GM19193 (cell line): ENCODE results near the gene ZNF804A.

ENCODE experiments used
- POLR2A ChIP-seq: IDR thresholded peaks from 4 replicates; pipeline ENCODE4 v1.6.1; 2011; ENCODE audit not compliant: insufficient read depth, insufficient read length; ENCODE audit errors: extremely low read depth

Gene ZNF804A

DNA sequence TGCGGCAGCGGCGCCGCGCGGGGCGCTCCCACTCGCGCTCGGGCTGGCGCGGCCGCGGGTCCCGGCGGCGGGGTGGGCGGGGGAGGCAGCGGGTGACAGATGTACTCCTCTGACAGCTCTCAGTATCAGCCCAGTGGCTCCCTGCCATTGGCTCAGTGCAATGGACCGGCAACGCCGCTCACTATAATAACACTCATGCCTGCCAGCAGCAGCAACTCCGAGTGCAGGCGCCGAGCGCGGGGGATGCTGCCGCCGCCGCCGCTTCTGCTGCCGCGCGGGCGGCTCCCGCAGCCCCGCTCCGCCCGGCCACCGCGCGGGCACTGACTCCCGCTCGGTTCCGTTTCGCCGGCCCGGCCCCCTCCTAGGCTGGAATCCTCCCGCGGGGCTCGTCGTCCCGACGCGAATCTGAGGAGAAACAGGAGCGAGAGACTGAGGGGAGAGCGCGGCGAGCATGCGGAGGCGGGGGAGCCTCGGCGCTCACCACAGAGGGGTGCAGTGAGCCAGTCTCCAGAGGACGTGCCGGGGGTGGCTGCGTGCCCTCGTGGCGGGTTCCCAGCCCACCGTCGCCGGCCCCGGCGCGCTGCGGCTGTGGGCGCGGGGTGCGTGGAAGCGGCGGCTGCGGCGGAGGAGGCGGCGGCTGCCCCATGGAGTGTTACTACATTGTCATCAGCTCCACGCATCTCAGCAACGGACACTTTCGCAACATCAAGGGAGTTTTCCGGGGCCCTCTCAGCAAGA is at the start of gene ZNF804A:
ZNF804A (plus strand) TSS at position 214 of the 738 bp plus-strand sequence; CDS start at position 645, 431 bp downstream.
- peak; percentile 97 for TF ChIP-seq POLR2A

DNA sequence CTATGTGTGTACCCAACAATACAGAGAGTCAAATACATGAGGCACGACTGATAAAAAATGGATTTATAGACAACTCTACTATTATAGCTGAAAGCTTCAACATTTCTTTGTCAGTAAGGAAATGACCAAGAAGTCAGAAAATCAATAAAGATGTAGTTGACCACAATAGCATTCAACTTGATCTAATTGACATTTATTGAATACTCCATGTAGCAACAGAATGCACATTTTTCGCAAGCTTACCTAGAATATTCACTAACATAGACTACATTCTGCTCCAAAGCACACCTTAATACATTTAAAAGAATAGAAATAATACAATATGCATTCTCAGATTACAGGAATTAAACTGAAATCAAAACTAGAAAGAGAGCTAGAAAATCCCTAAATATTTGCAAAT is 49.2 kb upstream of the ZNF804A start:
- no peak for TF ChIP-seq POLR2A

DNA sequence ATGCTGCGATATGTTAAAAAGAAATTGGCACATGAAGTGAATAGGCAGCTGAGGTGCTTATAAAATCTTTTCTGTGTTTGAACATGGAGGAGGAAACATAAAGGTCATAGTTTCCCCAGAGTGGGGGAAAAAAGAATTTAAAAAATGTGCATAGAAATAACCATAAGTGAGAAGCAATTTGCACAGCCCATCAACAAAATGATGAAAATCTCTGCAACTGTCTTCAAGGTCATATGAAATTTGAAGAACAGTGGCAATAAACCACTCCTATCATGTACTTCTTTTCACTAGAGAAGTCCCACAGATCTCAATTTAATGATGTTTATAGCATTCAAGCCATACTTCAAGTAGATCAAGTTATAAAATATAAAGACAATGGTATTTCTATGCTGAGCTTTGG is 46.7 kb upstream of the ZNF804A start:
- no peak for TF ChIP-seq POLR2A

DNA sequence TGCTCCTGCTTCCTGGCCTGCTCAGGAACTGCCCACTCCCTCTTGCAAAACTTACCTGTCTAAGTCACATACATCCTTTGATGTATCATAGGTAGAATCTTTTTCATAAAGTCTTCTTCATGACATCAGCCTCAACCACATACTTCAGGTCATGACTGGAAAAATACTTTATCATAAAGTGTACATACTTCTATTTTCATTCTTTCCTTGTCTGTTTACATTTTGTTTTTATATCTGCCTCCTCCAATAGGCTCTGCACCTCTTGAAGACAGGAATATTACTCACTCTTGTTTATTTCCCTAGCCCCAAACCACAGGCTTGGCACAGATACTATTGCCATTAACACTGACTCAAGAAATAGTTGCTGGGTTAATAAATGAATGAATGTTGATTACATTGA is 43.6 kb upstream of the ZNF804A start:
- no peak for TF ChIP-seq POLR2A

DNA sequence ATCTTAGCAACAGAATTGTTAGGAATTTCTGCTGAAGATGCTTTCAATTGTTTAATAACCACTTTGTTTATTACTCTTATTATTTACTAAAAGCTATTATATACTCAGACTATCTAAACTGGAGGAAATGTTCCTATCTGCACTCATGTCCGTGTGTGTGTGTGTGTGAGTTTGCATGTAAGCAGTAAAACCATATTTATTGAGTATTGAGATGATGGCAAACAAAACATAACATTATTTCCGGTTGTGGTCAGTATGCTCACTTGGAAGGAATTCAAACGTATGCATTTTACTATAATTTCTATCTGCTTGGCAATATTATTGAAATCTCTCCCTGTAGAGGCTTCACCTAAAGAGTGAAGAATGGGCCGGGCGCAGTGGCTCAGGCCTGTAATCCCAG is 43.0 kb upstream of the ZNF804A start:
- TF ChIP-seq POLR2A: no peak

DNA sequence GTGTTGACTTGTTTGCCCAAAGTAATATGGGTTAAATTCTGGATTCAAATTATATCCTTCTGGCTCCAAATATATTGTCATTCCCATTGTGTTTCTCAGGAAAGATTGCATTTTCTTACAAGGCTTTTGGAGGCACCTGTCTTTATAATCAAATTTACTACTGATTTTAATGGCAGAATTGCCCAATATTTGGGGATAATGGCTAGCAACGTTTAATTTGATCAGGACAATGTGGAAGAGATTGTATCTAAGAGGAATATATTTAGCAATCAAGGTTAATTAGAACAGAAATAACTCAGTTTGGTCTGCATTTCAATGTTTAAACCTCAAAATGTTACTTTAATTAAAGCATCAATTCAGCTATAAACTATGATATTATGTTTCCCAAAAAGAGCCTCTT is 41.7 kb upstream of the ZNF804A start:
- TF ChIP-seq POLR2A: no peak

DNA sequence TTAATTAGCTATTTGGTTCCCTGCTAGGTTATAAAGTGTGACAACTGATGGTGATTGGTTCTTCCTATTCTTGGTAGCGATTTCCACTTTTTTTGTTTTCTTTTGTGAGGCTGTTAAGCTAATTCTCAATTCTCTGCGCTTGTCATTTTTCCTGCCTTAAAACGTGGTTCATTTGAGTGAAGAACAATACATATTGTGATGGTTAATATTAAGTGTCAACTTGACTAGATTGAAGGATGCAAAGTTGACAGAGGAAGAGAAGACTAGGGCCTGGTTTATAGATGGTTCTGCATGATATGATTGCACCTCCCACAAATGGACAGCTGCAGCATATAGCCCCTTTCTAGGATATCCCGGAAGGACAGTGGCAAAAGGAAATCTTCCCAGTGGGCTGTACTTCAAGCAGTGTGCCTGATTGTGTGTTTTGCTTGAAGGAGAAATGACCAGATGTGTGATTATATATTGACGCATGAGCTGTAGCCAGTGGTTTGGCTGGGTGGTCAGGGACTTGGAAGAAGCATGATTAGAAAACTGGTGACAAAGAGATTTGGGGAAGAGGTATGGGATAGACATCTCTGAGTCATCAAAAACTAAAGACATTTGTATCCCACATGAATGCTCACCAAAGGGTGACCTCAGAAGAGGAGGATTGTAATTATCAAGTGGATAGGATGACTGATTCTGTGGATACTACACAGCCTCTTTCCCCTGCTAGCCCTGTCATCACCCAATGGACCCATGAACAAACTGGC is 39.4 kb upstream of the ZNF804A start:
- TF ChIP-seq POLR2A: no peak

DNA sequence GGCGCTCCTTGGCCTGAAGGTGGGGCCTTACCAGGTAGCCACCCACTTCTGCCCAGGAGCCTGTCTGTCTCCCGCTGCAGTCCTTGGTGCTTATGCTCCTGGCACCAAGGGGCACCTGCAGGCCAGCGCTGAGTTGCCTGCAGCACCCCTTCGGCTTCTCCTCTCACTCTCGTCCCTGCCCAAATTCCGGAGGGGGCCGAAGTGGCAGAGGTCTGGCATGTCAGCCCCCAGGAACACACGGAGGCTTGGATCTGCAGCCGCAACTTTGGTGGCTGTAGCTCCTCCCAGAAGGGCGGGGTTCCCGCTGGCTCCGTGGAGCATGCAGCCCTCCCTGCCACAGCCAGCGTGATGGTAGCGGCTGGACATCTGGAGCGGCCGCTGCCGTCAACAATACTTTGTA is 37.7 kb upstream of the ZNF804A start:
- TF ChIP-seq POLR2A: no peak

DNA sequence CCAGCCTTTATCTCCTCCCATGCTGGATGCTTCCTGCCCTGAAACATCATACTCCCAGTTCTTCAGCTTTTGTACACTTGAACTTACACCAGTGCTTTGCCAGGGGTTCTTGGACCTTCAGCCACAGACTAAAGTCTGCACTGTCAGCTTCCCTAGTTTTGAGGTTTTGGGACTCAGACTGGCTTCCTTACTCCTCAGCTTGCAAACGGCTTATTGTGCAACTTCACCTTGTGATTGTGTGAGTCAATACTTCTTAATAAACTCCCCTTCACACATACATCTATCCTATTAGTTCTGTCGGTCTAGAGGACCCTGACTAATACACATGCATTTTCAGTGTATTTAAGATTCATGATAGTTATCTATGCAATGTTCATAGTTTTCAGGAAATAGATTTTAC is 35.8 kb upstream of the ZNF804A start:
- TF ChIP-seq POLR2A: no peak

DNA sequence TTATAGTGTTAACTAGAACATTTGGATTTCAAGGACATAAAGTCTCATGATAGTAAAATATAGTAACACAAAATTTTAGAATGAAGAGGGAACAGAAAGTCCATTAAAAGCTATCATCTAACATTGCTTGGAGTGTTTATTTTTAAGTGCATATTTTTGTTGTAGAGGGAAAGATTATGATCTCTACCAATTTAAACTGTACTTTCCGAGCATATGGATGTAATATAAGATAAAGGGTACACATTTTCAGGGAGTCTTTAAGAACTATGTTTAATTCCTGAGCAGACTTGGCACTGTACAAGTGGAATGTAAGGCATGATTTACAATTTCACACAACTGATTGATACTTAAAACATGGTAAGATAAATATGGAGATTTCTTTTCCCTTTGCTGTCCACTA is 34.2 kb upstream of the ZNF804A start:
- TF ChIP-seq POLR2A: no peak

DNA sequence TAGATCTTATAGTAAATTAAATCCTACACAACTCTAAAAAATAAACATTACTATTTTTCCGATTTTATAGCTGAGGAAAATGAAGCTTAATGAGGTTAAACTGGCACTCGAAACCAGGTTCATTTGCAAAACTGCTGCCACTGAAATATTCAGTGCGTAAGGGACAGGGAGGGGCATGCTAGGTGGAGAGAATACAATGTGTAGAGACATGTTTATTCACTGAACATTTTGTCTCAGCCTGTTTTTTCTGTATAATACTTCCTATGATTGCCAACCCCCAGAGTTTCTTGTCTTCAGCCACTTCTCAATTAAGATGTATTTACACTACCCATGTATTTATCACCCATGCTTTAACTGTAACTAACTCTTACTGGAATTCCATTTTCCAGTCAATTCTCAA is 31.6 kb upstream of the ZNF804A start:
- no peak for TF ChIP-seq POLR2A

DNA sequence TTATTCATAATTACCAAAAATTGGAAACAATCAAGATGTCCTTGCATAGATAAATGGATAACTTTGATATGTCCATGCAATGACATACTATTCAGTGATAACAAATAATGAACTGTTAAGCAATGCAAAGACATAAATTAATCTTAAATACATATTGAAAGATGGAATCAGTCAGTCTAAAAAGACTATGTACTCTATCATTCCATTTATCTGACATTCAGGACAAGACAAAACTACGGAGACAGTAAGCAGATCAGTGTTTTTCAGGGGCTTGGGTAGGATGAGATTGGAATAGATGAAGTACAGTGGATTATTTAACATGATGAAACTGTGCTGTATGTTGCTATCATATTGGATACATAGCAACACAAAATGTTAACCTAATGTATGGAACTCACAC is 21.3 kb upstream of the ZNF804A start:
- no peak for TF ChIP-seq POLR2A

DNA sequence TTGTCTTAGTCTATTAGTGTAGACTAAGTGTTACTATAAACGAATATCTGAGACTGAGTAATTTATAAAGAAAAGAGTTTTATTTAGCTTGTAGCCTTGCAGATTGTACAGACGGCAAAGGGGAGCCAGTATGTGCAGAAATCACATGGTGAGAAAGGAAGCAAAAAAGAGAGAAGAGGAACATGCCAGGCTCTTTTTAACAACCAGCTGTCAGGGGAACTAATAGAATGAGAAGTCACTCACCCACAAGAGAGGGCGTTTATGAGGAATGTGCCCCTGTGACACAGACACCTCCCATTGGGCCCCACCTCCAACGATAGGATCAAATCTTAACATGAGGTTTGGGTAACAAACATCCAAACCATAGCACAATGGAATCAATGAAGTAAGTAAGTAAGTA is 20.6 kb upstream of the ZNF804A start:
- TF ChIP-seq POLR2A: no peak

DNA sequence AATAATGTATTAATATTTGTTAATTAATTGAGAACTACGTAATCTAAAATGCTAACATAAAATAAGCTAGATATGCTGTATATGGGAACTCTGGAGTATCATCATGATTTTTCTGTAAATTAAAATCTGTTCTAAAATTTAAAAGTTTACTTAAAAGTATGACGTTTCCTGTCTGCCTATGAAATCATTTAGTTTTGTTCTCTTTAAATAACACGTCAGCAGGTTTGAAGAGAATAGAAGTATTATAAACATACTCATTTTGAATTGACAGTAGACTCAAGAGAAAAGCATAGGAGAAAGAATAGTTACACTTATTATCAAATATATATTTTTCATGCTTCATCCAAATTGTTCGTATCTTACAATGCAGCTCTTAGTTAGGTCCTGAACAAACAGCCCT is 19.1 kb upstream of the ZNF804A start:
- TF ChIP-seq POLR2A: no peak

DNA sequence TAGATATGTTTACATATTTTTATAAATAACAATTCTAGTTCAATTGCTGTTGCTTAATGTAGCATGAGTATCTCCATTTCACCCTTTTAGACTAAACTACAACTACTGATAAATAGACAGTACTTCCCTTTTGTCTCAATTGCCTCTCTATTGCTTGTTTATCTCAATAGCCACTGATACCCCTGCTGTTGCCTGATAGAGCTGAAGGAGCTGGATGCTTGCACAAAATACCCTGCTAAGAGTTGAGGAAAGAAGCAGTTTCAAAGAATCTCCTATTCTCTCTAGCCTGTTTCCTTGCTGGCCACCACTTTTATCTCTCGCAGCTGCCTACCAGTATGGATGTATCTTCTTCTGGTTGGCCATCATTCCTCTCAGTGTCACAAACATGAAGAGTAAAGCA is 16.9 kb upstream of the ZNF804A start:
- TF ChIP-seq POLR2A: no peak

DNA sequence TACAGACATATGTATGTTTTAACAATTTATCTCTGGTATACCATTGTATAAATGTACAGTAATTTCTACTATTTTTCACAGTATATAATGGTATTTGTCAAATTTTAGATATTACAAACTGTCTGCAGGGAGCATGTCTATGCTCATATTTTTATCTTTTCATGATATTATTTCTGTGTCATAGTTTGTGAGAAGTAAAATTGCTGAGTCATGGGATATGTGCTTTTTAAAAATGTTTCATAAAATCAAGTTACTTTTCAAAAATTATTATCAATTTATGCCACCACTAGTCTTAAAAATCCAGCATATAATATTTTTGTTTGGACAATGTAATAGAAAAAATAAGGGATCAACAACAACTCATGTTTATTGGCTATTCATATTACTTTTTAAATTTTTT is 9.1 kb upstream of the ZNF804A start:
- TF ChIP-seq POLR2A: no peak
